ENCODE measurements around the gene LSAMP.

DNA sequence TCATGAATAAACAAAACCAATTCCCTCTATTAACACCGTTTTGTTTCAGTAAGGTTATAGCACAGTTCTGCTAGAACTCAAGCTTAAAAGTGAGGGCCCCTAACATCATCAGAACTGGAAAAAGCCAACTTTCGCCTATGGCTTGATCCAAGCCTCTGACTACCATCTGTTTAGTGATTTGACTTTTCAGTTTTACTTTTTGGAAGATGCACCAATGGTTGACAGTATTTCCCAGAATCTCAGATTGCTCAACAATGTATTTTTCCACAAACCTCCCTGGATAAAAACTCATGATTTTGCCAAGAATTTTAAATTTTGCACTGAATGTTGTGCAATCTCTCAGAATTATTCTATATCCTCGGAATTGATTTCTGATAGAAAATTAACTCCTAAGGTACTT, 190.7 kb downstream of the LSAMP start:
- TF ChIP-seq, protein P1, sequence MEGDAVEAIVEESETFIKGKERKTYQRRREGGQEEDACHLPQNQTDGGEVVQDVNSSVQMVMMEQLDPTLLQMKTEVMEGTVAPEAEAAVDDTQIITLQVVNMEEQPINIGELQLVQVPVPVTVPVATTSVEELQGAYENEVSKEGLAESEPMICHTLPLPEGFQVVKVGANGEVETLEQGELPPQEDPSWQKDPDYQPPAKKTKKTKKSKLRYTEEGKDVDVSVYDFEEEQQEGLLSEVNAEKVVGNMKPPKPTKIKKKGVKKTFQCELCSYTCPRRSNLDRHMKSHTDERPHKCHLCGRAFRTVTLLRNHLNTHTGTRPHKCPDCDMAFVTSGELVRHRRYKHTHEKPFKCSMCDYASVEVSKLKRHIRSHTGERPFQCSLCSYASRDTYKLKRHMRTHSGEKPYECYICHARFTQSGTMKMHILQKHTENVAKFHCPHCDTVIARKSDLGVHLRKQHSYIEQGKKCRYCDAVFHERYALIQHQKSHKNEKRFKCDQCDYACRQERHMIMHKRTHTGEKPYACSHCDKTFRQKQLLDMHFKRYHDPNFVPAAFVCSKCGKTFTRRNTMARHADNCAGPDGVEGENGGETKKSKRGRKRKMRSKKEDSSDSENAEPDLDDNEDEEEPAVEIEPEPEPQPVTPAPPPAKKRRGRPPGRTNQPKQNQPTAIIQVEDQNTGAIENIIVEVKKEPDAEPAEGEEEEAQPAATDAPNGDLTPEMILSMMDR (conservative IDR thresholded peaks at IDR 0.05; ENCODE audit: low read depth in 2 of 2), result no peak
- TF ChIP-seq POLR2AphosphoS5 (IDR thresholded peaks at IDR 0.05; ENCODE audit: low read depth) (no peak), EZH2 (IDR thresholded peaks at IDR 0.05; ENCODE audit: low read depth, unreplicated experiment) (no peak), EZH2phosphoT487 (IDR thresholded peaks at IDR 0.05; ENCODE audit: unreplicated experiment) (no peak), CREB1 (CRISPR knock-in tag; IDR thresholded peaks at IDR 0.05; ENCODE audit: low read depth) (no peak), REST (IDR thresholded peaks at IDR 0.05; ENCODE audit: unreplicated experiment) (no peak)
